C1 segment of cervical spinal cord (tissue), 14 donors: ENCODE data around the gene ZNF524.
"Not testable (repeated sequence)": the region's sequence is repeated elsewhere in the genome, so short reads cannot be mapped to it uniquely, and the experiment has no call there.

Source experiments
- DNase-seq, 14 donors: peaks; one replicate each; lab custom pipeline; 2025; lab: John Stamatoyannopoulos, UW

ZNF524 gene

DNA sequence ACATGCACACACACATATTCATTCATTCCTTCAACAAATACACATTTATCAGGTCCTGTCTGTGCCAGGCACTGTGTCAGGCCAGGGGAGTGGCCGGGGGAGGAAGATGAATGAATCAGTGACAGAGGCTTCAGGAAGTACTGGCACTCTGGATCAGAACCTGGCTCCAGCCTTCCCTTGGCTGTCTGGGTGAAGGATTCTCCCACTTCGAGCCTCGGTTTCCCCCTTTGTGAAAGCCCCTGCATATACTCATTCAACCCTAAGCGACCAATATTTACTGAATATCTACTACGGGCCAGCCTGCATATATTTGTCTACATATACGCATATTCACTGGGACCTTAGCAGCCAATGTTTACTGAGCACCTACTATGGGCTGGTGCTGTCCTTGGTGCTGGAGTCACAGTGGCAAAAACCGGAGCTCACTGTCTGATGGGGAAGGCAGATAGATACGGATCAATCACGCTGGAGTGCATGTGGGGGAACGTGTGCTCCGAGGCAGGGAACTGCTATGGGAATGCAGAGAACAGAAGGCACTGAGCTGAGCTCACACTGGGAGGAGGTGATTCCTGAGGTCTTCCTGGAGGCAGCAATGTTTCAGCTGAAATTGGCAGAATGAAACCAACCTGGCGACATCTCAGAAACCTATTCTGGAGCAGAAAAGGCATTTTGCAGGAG is 18.8 kb upstream of the ZNF524 start:
- DNase-seq, result no peak

DNA sequence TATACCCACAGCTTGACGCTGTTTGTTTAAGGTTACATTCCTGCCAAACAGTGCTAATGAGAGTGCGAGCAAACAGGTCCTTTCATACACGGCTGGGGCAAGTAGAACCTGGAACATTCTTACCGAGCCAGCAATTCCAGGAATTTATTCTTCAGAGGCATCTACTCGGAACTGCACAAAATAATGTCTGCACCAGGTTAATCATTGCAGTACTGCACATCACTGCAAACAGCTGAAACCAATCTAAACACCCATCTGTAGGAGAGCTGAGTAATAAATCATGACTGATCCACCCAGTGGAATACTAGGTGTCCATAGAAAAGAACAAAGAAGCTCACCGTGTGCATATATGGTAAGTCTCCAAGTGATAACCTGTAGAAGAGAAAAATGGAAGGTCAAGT is 18.3 kb upstream of the ZNF524 start:
- DNase-seq, result no peak

- DNase-seq, result not testable (repeated sequence)
Observed at GRCh38 chr19:55582284-55582683, 17.8 kb upstream of the ZNF524 start.

GRCh38 chr19:55583897-55584296 is 16.2 kb upstream of the ZNF524 start:
- not testable (repeated sequence) for DNase-seq

DNA sequence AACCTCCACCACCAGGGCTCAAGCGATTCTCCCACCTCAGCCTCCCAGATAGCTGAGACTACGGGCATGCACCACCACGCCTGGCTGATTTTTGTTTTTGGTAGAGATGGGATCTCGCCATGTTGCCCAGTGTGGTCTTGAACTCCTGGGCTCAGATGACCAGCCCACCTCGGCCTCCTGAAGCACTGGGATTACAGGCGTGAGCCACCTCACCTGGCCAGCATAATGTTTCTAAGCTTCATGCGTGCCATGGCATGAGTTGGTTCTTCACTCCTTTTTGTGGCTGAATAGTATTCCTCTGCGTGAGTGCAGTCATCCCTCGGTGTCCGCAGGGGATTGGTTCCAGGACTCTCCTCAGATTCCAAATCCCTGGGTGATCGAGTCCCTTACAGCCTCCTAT is 15.2 kb upstream of the ZNF524 start:
- no peak for DNase-seq

GRCh38 chr19:55585658-55586339 is 14.3 kb upstream of the ZNF524 start:
- peak in 12 of 14 donors; percentile 17 to 71 (median 47) for DNase-seq

- peak; percentile 6 to 90 (median 80) for DNase-seq
Observed at GRCh38 chr19:55586976-55587668, 13.0 kb upstream of the ZNF524 start.

GRCh38 chr19:55588738-55589137 is 11.3 kb upstream of the ZNF524 start:
- DNase-seq, result no peak

- DNase-seq, result no peak
Observed at GRCh38 chr19:55590109-55590508, 10.0 kb upstream of the ZNF524 start.

GRCh38 chr19:55590617-55591016 is 9.5 kb upstream of the ZNF524 start:
- no peak for DNase-seq

DNA sequence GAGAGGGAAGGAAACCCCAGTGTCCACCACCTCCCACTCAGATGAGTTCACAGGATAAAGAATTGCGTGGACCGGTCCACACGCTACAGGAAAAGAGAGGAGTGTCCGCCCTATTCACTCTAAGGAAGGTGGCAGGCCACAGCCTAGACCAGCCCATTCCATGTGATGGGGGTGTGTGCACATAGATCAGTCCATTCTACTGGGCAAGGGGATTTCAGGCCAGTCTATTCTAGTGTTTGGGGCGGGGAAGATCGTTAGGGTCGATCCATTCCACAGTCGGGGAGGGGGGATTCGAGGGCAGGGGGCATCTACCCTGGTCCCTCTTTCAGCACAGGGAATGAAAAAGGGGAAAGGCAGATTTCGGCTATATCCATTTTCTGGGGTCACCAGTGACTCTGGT is 8.5 kb upstream of the ZNF524 start:
- DNase-seq, result no peak

DNA sequence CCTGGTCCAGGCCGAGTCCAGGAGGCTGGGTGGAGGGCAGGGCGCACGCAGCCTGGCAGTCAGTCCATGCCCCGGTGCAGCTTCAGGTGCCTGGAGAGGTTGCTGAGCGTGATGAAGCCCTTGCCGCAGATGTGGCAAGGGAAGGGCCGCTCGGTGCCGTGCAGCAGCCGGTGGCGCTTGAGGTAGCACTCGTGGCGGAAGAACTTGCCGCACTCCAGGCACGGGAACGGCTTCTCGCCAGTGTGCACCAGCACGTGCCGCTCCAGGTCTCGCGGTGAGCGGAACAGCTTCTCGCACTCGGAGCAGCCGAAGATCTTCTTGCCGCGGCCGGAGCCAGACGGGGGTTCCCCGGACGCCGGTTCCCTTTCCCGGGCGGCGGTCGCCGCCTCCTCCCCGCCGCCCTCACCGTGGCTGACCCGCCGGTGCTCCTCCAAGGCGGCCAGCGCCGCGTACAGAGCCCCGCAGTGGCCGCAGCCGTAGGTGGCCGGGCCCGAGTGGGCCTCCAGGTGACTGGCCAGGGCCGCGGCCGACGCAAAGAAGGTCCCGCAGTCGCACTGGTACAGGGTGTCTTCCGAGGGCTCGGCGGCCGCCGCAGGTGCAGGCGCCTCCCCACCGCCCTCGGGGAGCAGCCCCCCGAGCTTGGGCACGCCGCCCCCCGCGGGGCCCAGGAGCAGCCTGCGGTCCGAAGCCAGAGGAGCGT is 7.5 kb upstream of the ZNF524 start:
- DNase-seq, result no peak

GRCh38 chr19:55593096-55593772 is 6.9 kb upstream of the ZNF524 start:
- no peak for DNase-seq

DNA sequence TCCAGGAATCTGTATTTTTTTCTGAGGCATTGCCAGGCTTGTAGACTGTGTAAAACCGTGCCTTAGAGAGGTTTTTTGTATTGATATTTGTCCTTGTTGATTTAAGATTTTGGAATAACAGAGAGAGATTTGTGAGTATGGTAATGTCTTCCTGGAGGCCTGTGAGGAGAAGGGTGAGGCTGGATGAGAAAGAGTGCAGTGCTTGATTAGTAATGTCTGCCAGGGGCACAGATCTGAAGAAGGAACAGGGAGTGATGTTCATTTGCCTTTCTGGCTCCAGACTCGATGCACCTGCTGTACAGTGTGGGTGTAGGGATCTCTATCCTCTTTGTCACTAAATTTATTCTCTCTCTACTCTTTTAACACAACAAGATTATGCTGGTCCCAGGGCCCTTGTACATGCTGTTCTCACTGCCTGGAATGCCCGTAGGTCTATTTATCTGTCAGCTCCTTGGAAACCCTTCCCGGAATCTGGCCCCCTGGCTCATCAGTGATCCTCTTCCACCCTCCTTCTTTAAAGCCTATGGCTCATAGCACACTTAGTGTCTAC is 5.0 kb upstream of the ZNF524 start:
- no peak for DNase-seq

GRCh38 chr19:55596304-55596703 is 3.8 kb upstream of the ZNF524 start:
- DNase-seq, result no peak

DNA sequence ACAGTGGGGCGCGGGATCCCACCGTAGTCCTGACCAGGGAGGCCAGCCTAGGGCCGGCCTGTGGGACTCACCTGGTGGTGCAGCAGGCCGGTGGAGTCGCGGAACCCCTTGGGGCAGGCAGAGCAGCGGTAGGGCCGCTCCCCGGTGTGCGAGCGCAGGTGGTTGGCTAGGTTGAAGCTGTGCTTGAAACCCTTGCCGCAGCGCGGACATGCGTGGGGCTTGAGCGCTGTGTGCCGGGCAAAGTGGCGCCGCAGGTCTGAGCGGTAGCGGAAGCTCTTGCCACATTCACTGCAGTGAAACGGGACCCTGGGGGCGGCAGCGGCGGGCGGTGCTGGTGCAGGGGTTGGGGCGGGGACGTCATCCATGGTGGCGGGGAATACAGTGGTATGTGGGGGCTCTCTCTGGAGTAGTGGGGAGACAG is 2.6 kb upstream of the ZNF524 start:
- no peak for DNase-seq

GRCh38 chr19:55598034-55598433 is 2.1 kb upstream of the ZNF524 start:
- no peak for DNase-seq

- peak; percentile 40 to 97 (median 94) for DNase-seq
Observed at GRCh38 chr19:55598719-55599467, 1.2 kb upstream of the ZNF524 start.

- peak; percentile 87 to 99 (median 98) for DNase-seq
Observed at GRCh38 chr19:55599468-55599841, 633 bp upstream of the ZNF524 start, which contains the start of gene FIZ1. Gene FIZ1 (minus strand): TSS chr19:55599517. CDS start chr19:55597865, 1,652 bp downstream.

- peak in 2 of 14 donors; percentile 48 to 55 for DNase-seq
Observed at GRCh38 chr19:55600662-55601028, 557 bp downstream of the ZNF524 start.
